NCI-H526 (cell line): Measurements from ENCODE around the gene PRKCH.

Experiments
- DNase-seq, 2 experiments: peaks; one replicate each; lab custom pipeline; 2025; lab: John Stamatoyannopoulos, UW

The PRKCH gene

GRCh38 chr14:61475316-61475715 lies 153.9 kb downstream of the PRKCH start:
- peak; percentile 30 to 82 for DNase-seq

DNA sequence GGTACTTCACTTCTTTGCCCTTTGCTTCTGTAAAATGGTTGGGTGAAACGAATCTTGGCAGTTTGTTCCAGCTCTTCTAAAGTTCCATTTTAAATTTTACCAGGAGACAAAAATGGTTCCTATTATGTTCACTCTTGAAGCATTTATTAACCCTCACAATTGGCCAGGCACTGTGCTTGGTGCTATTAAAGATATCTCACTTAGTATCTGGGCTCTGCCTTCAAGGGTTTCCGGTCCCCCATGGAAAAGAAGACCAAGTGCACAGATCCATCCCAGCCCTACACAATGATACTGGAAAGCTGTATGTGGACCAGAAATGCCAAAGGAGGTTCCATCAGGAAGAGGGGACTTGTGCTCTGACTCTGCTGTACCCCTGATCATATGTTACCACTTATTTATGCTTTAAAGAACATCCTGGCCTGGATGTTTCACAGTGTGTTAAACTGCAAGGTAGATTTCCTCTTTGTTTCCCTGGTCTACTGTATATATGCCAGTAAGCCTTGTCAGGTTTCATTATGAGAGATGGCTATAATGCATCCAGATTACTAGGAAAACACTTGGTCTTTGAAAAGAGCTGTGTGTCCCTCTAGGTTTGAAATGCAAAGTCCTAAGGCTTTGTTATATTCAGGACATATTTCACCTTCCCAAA lies 154.8 kb downstream of the PRKCH start:
- DNase-seq = no peak

DNA sequence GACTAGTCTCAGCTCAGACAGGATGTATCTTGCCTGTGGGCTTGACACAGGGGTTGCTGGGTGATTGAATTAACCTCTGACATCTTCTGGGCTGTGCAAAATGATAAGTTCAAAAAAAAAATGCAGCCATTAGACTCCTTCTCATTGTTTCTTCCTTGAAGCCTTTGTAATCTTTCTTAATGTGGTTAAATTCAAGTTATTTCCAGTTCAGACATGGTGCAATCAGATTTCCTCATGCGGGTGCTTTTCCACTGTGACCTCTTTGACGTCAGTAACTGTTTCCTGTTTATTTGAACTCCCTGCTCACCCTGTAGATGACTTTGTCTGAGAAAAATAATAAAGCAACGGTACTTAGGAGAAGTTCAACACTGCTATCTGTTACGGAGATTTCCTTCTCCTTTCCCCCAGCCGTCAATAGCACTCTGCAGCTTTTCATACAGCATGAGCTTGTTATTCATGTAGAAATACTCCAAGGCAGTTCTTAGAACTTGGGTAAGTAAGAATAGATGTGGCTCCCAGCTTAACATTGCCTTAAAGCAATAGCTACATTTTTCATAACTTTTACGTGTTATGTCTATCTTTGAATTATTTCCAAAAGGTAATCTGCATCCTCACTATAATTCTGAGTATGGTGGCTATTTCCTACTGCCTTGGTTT lies 155.5 kb downstream of the PRKCH start:
- DNase-seq = no peak

- no peak for DNase-seq
These were observed 156.5 kb downstream of the PRKCH start for GRCh38 chr14:61477712-61478462.

DNA sequence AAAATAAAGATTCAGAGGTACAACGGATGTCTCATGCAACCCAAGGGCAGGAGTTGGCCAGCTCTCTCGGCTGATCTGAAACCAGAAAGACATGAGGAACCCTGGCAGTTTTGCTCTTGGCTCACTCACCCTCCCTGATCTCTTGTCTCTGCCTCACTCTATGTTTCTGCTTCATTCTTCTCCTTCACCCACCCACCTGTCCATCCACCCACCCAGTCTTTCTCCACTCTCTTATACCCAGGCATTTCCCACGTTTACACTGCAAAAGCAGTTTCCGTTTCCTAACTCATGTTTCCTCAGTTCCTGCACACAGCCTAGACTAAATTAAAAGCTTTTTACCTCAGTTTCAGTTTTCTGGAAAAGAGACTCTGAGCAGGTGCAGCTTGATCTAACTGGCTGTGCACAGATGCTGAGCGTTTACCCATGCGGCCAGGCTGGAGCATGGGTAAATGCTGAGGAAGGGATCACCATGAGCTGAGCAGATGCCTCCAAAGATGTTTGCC lies 157.6 kb downstream of the PRKCH start:
- no peak for DNase-seq

GRCh38 chr14:61479746-61480502 lies 158.5 kb downstream of the PRKCH start:
- DNase-seq = no peak

DNA sequence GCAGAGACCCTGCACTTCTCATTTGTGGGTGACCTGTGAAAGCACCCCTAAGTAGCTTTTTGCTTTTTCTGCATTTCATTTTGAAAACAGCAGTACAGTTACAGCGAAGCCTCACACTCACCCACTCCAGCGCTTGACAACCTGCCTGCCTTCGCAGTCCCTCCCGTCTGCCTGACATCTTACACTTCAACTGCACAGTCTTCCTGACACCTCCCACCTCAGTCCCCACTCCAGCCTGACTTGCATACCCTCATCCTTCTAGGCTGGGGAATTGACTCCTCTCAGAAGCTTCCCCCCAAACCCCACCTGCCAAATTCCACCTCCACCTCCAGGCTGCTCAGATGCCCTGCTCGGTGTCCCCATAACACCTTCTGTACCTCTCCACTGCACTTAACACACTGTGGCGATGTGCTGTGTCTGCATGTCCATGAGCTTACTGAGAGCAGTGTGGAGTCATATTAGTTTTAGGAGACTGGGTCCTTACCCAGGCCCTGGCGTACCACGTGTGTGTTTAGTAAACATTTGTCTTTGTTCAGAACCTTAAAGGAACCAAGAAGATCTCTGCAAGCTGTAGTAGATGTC lies 159.4 kb downstream of the PRKCH start:
- DNase-seq = no peak

DNA sequence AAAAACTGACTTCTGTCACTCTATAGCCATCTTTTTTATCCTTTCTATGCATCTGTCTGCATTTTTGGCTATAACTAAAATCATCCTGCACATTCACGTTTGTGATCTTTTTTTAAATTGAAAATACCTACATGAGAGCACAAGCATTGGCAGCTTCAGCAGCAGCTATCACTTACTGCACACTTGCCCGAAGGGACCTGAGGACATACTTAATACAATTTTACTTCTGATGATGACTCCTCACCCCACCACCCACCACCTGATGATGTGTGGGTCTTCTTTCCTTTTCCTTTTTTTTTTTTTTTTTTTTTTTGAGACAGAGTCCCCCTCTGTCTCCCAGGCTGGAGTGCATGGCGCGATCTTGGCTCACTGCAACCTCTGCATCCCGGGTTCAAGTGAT lies 160.3 kb downstream of the PRKCH start:
- DNase-seq = no peak

- no peak for DNase-seq
These were observed 161.2 kb downstream of the PRKCH start for GRCh38 chr14:61482348-61483206.

- no peak for DNase-seq
These were observed 162.1 kb downstream of the PRKCH start for GRCh38 chr14:61483476-61483875.

DNA sequence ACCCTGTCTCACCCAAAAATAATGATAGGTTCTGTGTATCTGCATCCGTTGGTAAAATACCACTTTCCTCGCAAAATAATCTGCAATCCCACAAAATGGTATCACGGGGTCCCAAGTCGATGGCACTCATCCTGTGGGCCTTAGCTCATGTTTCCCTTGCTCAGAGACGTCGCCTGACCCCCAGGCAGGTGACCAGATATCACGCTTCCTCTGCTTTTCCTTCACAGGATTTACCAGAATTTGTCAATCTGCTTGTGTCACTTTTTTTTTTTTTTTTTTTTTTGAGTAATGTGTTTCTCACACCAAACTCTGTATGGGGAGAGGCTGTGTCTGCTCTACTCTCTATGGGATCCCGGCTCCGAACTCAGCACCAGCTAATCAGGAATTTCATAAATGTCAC lies 162.7 kb downstream of the PRKCH start:
- no peak for DNase-seq

DNA sequence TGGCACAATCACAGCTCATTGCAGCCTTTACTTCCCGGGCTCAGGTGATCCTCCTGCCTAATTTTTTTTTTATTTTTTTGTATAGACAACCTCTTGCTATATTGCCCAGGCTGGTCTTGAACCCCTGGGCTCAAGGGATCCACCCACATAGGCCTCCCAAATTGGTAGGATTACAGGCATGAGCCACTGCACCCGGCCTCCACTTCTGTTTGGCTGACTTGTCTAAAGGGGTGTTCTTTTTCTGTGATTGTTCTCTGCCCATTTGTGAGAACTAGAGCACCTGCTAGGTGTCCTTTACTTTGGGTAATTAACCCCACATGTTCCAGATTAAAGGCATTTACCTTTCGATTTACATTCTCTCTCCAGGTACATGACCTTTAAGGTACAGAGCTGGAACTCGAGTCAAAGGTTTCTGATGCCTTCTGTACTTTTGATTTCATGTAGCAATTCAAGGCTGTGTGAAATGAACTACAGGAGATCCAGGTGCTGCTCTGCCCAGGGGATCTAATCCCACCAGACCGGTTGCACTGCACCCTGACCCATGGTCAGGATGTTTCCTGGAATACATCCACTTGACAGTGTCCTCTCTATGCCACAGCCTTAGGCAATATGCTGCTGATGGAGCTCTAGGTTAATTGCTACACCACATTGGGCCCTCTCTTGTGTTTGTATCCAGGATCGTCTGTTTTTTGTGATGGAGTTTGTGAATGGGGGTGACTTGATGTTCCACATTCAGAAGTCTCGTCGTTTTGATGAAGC lies 163.6 kb downstream of the PRKCH start:
- DNase-seq = no peak

DNA sequence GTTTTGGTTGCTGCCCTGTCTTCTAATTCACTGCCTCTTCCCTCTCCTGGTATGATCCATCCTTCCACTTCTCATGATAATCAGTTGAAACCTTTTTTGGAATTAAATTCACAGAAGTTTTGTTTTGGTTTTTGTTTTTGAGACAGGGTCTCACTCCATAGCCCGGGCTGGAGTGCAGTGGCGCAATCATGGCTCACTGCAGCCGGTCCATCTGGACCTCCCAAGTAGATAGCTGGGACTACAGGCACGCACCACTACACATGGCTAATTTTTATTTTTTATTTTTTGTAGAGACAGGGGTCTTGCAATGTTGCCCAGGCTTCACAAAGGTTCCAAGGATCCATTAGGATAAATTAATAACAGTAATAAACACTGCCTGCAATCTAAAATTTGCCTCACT lies 164.3 kb downstream of the PRKCH start:
- DNase-seq = no peak

DNA sequence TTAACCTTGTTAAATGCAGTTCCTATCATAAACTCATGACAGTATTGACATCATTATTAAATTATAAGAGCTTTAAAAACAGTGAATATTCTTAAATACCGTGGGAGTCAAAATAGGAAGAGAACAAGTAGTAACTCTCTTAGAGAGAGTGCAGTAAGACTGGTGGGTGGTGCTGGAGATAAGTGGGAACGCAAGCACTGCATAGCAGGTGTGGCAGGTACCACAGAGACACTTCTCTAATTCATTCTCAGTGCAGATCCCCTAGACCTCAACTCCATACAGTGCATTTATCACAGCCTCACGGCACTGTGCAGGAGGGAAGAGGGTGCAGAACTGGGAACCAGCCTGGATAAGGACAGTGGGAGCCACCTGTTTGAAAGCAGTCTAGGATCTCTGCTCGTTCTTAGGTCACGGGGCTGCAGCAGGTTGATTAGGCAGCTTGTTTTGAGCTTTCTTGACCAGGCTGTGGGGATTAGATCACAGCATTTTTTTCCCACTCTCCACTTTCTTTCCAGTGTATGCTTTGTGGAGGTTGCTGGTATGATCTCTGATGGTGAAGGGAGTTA lies 165.6 kb downstream of the PRKCH start:
- DNase-seq = no peak

DNA sequence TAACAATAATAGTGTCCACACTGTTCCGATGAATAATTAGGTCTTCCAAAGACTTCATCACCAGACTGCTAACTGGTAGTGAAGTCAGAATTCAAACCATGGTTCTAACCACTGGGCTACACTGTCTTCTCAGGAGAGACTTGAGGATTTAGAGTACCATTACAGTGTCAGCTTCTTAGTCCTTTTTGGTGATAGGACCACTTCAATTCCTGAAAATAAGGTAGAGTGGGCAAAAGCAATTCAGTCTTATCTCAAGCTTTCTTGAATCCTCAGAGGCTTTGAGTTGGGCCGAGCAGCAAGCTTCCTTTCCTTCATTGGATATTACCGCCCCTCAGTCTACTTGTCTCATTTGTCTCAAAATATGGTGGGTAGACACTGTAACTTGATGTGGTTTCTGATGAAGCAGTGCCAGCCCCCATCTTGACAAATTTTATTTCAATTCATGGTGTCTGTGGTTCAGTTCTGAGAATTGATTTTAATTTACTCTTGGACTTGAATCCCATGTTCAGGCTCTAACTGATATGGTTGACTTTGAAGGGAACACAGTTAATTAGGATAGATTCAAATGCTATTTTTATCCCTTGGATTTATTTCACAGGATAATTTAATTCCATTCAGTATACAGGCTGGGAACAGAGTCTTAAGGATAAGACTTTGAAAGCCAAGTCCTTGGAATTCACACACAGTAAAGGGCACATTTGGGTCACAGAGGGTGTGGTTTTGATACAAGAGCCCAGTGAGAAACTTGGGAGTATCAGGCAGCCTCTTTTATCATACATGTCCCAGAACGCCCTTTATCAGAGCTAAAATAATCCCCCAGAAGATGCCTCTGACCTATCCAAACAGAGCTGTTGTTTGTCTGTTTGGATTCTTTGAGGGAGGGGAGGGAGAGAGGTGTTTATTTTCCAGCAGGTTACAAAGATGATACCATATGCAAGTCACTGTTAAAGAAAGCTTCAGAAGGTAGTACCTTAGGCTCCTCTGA lies 167.3 kb downstream of the PRKCH start:
- no peak for DNase-seq

DNA sequence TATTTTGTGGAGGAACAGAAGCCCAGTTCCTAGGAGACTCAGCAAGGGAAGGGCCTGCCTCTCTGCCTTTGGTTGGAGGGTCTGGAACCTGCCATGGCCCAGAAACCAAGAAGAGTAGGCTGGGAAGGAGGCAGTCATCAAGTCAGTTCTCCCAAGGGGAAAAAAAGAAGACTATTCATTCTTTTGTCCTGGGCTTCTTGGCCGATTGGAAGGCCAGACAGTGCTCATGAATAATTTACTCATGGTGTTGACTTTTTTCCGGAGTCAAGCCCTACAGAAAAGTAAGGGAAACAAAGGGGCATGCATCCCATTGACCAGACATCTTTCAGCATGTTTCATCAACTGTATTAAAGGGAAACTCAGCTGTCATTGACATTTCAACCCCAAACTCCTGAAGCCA lies 168.1 kb downstream of the PRKCH start:
- no peak for DNase-seq

- DNase-seq = no peak
These were observed 168.6 kb downstream of the PRKCH start for GRCh38 chr14:61489932-61490331.

GRCh38 chr14:61491224-61491623 lies 169.8 kb downstream of the PRKCH start:
- DNase-seq = peak; percentile 45 to 62
